ENCODE results near the gene COL4A3. TPM values are rescaled to one million over a fixed set of nuclear protein-coding genes. Genes with fewer than 3 reads are reported as not detected.

COL4A3 gene
- total and polyA plus RNA-seq, 9 of the 15 experiments (the other 6 are each of a cell fraction or from before 2014, with no cell fraction given): not detected

DNA sequence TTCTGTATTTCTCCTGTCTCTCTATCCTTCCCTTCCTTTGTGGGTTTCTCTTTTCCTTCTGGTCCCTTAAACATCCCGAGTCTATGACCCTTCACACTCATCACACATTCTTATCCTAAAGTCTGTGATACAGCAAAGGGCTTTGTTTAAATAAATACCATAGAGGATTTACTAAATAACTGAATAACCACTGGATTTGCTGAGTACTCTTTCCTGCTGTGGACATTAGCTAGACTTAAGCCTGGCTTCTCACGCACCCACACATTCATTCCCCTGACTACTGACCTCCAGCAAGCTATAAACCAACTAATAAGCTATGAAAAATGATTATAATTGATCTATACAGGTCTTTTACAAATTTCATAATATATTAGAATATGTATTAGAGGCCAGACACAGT, 76.6 kb downstream of the COL4A3 start (continued):
- TF ChIP-seq ZNF609 (CRISPR knock-in tag; IDR thresholded peaks at IDR 0.05; ENCODE audit: borderline replicate concordance): no peak

DNA sequence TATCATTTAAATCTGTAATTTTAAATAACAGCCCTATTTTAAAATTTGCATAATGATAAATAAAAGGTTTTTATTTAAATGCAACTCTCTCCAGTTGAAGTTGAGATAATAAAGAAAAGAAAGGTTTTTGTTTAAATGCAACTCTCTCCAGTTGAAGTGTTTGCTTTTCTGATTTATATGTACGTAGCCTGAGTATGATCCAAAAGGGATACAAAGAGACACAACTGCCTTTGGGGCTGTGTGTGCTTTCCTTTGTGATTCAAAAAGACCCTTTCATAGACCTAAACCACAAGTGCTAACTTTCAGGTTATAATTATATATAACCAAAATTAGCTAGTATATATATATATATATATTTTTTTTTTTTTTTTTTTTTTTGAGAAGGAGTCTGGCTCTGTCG, 84.5 kb downstream of the COL4A3 start:
- Histone ChIP-seq H3K4me2 (ENCODE audit: insufficient read depth, low read length) (no peak overlapping the region), H3K4me3 (no peak overlapping the region), H3K4me1 (replicated peaks in 1 of 2; ENCODE audit: control insufficient read depth in 2 of 2, insufficient read depth in 2 of 2, low read length in 2 of 2) (no peaks in the 10 kb centered on the region), H3K36me3 (ENCODE audit: control insufficient read depth, insufficient read depth, low read length) (no peaks in the 10 kb centered on the region), H3K27ac (ENCODE audit: extremely low read depth, low read depth, low read length) (no peak overlapping the region), H2AFZ (ENCODE audit: low read depth, low read length) (no peak overlapping the region), H3K9me1 (ENCODE audit: control insufficient read depth, insufficient read depth, low read length) (no peaks in the 10 kb centered on the region), H3K27me3 (ENCODE audit: control insufficient read depth in 2 of 2, insufficient read depth in 2 of 2, low read length in 2 of 2) (no peaks in the 10 kb centered on the region), H3K9ac (ENCODE audit: insufficient read depth in 1 of 2, low read depth in 2 of 2, low read length in 2 of 2) (no peak overlapping the region), H4K20me1 (replicated peaks; ENCODE audit: control insufficient read depth, insufficient read depth, low read length) (no peaks in the 10 kb centered on the region), H3K79me2 (ENCODE audit: control insufficient read depth, insufficient read depth, low read length) (no peaks in the 10 kb centered on the region), H3K9me3 (replicated peaks; ENCODE audit: control insufficient read depth, insufficient read depth, low read depth, low read length) (no peaks in the 10 kb centered on the region)
- DNase-seq (ENCODE audit: extremely low read depth in 1 of 4, low spot score in 3 of 4) (no peak), ATAC-seq (no peak), FAIRE-seq (no peak)
- in situ Hi-C loops (cut with MboI): no loop called here
- TF ChIP-seq KLF1 (tag; IDR thresholded peaks at IDR 0.05): no peak
- TF ChIP-seq LCOR (CRISPR knock-in tag; IDR thresholded peaks at IDR 0.05): no peak
- TF ChIP-seq, protein P1, sequence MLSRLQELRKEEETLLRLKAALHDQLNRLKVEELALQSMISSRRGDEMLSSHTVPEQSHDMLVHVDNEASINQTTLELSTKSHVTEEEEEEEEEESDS (CRISPR knock-in tag; IDR thresholded peaks at IDR 0.05): no peak
- TF ChIP-seq NCOA4 (IDR thresholded peaks at IDR 0.05; ENCODE audit: partially characterized antibody): no peak
- TF ChIP-seq RBM39 (optimal IDR thresholded peaks at IDR 0.05; ENCODE audit: low read depth, low read length): no peak
- no peak for TF ChIP-seq NFXL1 (CRISPR knock-in tag; IDR thresholded peaks at IDR 0.05)
- no peak for TF ChIP-seq MXI1 (IDR thresholded peaks at IDR 0.05; ENCODE audit: low read depth, low read length)
- TF ChIP-seq ZHX1 (conservative IDR thresholded peaks at IDR 0.05; ENCODE audit: low read length): no peak
- no peak for TF ChIP-seq SETDB1 (IDR thresholded peaks at IDR 0.05; ENCODE audit: low read length)
- no peak for TF ChIP-seq BRD4 (IDR thresholded peaks at IDR 0.05)
- ChIA-PET POLR2A (no interaction called here), CTCF (ENCODE audit: low intra/inter-chr PET ratio) (no interaction called here)
- 17% methylated on average over 1 of the region's 2 CpGs for WGBS (ENCODE audit: insufficient coverage, low coverage, missing lambda C conversion rate)
- intact Hi-C loops (cut with micrococcal nuclease): no loop called here
- BruUV-seq (replicated peaks): no TSS peak

Measured in K562 (cell line).